Measurements from ENCODE around the gene PCSK7. TPM values are rescaled to one million over a fixed set of nuclear protein-coding genes. Genes with fewer than 3 reads are reported as not detected.

PCSK7 gene
- total RNA-seq, 1 experiment from 2014 or later = 30.0 TPM

GRCh38 chr11:117188620-117189081, 43.2 kb downstream of the PCSK7 start:
- Histone ChIP-seq H3K4me2 (ENCODE audit: low read length) (no peak overlapping the region), H3K4me1 (ENCODE audit: control insufficient read depth in 1 of 2, insufficient read depth in 2 of 2, low read length in 2 of 2) (no peaks in the 10 kb centered on the region), H3K9me2 (ENCODE audit: insufficient read depth) (no peaks in the 10 kb centered on the region), H3K9me3 (ENCODE audit: control insufficient read depth in 1 of 2, insufficient read depth in 1 of 2, low read depth in 1 of 2, low read length in 2 of 2) (no peaks in the 10 kb centered on the region), H4K20me1 (ENCODE audit: insufficient read depth) (no peaks in the 10 kb centered on the region), H3K36me3 (ENCODE audit: control insufficient read depth in 1 of 2, insufficient read depth in 2 of 2, low read length in 2 of 2) (peaks cover 3 to 7% of the 10 kb centered on the region in 2 experiments; a peak in 1 of 4 replicates), H3K27ac (ENCODE audit: low read depth, low read length) (no peak overlapping the region), H3K4me3 (replicated peaks in 1 of 2; ENCODE audit: low read depth in 1 of 2, low read length in 2 of 2) (no peak overlapping the region), H2AFZ (ENCODE audit: low read depth, low read length, poor library complexity, severe bottlenecking) (no peak overlapping the region), H3K79me2 (ENCODE audit: insufficient read depth, low read length) (no peaks in the 10 kb centered on the region), H3K9ac (ENCODE audit: low read length) (no peak overlapping the region), H3K27me3 (ENCODE audit: insufficient read depth, low read length) (no peaks in the 10 kb centered on the region)
- BruUV-seq (replicated peaks) = no TSS peak
- ChIA-PET RAD21 (ENCODE audit: low non-redundant PET in 1 of 2, low total read pairs in 2 of 2, uncharacterized antibody in 2 of 2, unreplicated experiment in 2 of 2) (no interaction called here), POLR2A (no interaction called here), CTCF (no interaction called here)
- ATAC-seq (no peak), DNase-seq (ENCODE audit: low read depth, low spot score) (no peak)
- intact Hi-C loops (cut with micrococcal nuclease) = no loop called here
- TF ChIP-seq CEBPB (IDR thresholded peaks at IDR 0.05; ENCODE audit: low read depth) (no peak), TCF7L2 (IDR thresholded peaks at IDR 0.05; ENCODE audit: borderline replicate concordance, extremely low read depth, insufficient read depth, insufficient read length) (no peak), EZH2phosphoT487 (IDR thresholded peaks at IDR 0.05; ENCODE audit: borderline replicate concordance) (no peak), POLR2A (IDR thresholded peaks at IDR 0.05; ENCODE audit: borderline replicate concordance, extremely low read depth, insufficient read depth, insufficient read length) (no peak), ATF3 (IDR thresholded peaks at IDR 0.05) (no peak), REST (IDR thresholded peaks at IDR 0.05; ENCODE audit: low read depth) (no peak), CTCF (IDR thresholded peaks at IDR 0.05 in 2 of 3, conservative IDR thresholded peaks at IDR 0.05 in 1 of 3; ENCODE audit: borderline replicate concordance in 1 of 3, insufficient read depth in 1 of 3, low read depth in 2 of 3, low read length in 2 of 3) (no peak), SRF (IDR thresholded peaks at IDR 0.05; ENCODE audit: low read depth) (no peak), EZH2 (IDR thresholded peaks at IDR 0.05) (no peak)
